Right atrium auricular region (tissue), 2 donors: ENCODE data around the gene FUBP3. TPM values are rescaled to one million over a fixed set of nuclear protein-coding genes. Genes with fewer than 3 reads are reported as not detected.

Experiments used
- DNase-seq: peaks from one replicate; pipeline ENCODE4 v3.0.0-alpha.2; 2019; ENCODE audit warnings: low spot score
- H3K27ac ChIP-seq, 2 donors: fragments of 200-600 bp; sonication (generic); 1 replicate in 1 of 2; 2 replicates in 1 of 2; pipeline ENCODE4 v1.5.1; 2016 to 2019
- H3K27me3 ChIP-seq, 2 donors: fragments of 200-600 bp; sonication (generic); one replicate each; pipeline versions ENCODE4 v1.5.1 to v1.6.0; 2017 to 2019
- H3K36me3 ChIP-seq: fragments of 200-600 bp; sonication (generic); one replicate; pipeline ENCODE4 v1.5.1; 2016
- H3K4me1 ChIP-seq, 2 donors: fragments of 200-600 bp; sonication (generic); one replicate each; pipeline versions ENCODE4 v1.5.1 to v1.6.0; 2017 to 2019
- H3K4me3 ChIP-seq, 2 donors: fragments of 200-600 bp; sonication (generic); 1 replicate in 1 of 2; 2 replicates in 1 of 2; pipeline ENCODE4 v1.5.1; 2017 to 2019; ENCODE audit warnings: mild to moderate bottlenecking in 1 of 2, moderate library complexity in 1 of 2
- H3K9me3 ChIP-seq, 2 donors: fragments of 200-600 bp; sonication (generic); one replicate each; pipeline ENCODE4 v1.5.1; 2019
- total RNA-seq, 2 donors: library from RNA; depleted of rRNA; stranded (reverse); fragments of >200 nt; gene quantifications; one replicate each; pipeline ENCODE4 v1.1.0, GENCODE V29; 2016
- TF ChIP-seq, protein P1 (sequence below), 2 donors: fragments of 200-600 bp; sonication (generic); IDR thresholded peaks; one replicate each; pipeline ENCODE4 v1.5.1; 2019; ENCODE audit warnings: antibody characterized with exemption in 2 of 2

Gene FUBP3
- total RNA-seq, 2 donors from 2014 or later, result 21.1 to 24.8 TPM

DNA sequence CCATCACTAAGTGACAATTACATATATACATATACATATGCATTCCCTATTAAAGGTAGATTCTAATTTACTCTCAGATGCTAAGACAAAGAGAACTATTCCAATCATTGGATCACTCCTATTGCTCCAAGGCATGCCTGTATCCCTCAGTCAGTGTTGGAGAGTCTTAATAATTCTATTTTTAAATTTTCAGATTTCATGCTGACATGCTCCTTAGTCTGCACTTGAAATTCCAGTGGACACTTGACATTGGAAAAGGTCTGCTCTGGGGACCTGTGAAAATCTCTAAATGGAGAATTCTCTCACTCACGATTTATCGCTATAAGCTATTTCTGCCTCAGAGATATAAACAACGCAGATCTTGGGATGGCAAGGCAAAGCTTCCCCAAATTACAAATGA is 3.9 kb upstream of the FUBP3 start:
- no peaks in the 10 kb centered on the region for H3K27me3 ChIP-seq
- H3K27ac ChIP-seq, result peak overlapping the region; percentile 46 to 78
- TF ChIP-seq, protein P1, sequence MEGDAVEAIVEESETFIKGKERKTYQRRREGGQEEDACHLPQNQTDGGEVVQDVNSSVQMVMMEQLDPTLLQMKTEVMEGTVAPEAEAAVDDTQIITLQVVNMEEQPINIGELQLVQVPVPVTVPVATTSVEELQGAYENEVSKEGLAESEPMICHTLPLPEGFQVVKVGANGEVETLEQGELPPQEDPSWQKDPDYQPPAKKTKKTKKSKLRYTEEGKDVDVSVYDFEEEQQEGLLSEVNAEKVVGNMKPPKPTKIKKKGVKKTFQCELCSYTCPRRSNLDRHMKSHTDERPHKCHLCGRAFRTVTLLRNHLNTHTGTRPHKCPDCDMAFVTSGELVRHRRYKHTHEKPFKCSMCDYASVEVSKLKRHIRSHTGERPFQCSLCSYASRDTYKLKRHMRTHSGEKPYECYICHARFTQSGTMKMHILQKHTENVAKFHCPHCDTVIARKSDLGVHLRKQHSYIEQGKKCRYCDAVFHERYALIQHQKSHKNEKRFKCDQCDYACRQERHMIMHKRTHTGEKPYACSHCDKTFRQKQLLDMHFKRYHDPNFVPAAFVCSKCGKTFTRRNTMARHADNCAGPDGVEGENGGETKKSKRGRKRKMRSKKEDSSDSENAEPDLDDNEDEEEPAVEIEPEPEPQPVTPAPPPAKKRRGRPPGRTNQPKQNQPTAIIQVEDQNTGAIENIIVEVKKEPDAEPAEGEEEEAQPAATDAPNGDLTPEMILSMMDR (IDR thresholded peaks at IDR 0.05), result no peak
- no peaks in the 10 kb centered on the region for H3K36me3 ChIP-seq
- no peak for DNase-seq
- H3K4me3 ChIP-seq, result no peak overlapping the region
- peaks cover 0 to 16% of the 10 kb centered on the region in 2 donors for H3K4me1 ChIP-seq
- no peaks in the 10 kb centered on the region for H3K9me3 ChIP-seq

DNA sequence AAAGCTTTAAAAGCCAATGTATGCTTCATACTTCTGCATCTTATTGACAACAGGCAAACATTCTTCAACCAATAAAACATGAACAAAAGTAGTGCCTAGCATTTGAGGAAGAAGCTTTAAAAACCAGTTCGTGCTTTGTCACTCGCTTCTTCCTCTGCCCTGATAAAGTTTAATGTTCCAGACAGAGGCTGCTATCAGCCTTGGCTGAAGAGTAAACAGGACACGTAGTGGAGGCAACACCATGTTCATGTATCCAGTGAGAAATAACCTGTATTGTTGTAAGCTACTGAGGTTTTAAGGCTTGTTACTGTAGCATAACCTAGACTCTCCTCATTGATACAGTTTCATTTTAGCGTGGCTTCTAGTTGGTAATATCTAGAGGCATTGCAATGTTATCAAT is 3.2 kb upstream of the FUBP3 start:
- no peaks in the 10 kb centered on the region for H3K27me3 ChIP-seq
- no peak for DNase-seq
- peaks cover 0 to 22% of the 10 kb centered on the region in 2 donors for H3K4me1 ChIP-seq
- no peaks in the 10 kb centered on the region for H3K36me3 ChIP-seq
- H3K27ac ChIP-seq, result peak overlapping the region; percentile 46 to 78
- H3K4me3 ChIP-seq, result no peak overlapping the region
- no peaks in the 10 kb centered on the region for H3K9me3 ChIP-seq
- TF ChIP-seq, protein P1 (IDR thresholded peaks at IDR 0.05), result no peak

DNA sequence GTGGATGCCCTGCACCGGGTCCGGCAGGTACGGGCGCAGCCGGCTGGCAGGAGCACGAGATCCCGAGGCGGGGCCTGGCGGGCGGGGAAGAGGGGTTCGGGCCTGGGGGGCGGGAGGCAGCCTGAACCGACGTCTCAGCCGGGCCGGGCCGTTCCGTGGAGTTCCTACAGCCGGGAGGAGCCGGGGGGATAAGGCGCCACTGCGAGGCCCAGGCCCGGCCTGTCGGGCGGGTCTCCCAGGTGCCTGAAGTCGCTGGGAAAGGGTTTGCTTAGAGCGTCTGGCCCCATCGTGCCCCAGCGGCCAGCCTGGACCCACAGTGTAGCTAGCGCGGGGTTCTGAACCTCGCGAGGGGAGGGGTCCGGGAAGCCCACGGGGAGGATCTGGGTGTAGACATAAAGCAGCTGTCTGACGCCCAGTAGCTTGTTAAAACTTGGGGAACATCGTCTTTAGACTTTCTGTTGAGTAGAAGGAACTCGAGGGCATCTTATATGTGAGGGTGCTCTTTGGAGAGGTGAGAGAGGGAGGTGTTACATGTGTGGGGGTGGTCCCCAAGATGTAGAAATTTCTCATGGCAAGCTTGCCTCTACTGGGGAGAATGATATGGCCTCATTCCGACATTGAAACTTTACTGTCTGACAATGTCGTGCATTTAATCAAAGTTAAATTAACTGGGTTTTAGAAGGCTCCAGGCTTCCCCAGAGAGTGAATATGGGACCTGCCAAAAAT is 524 bp downstream of the FUBP3 start:
- Histone ChIP-seq H3K4me1 (peaks cover 0 to 37% of the 10 kb centered on the region in 2 donors), H3K9me3 (no peaks in the 10 kb centered on the region), H3K4me3 (peak overlapping the region; percentile 98 to 100), H3K27ac (peak overlapping the region; percentile 90 to 98), H3K36me3 (no peaks in the 10 kb centered on the region), H3K27me3 (no peaks in the 10 kb centered on the region)
- DNase-seq, result no peak
- TF ChIP-seq, protein P1 (IDR thresholded peaks at IDR 0.05), result no peak

DNA sequence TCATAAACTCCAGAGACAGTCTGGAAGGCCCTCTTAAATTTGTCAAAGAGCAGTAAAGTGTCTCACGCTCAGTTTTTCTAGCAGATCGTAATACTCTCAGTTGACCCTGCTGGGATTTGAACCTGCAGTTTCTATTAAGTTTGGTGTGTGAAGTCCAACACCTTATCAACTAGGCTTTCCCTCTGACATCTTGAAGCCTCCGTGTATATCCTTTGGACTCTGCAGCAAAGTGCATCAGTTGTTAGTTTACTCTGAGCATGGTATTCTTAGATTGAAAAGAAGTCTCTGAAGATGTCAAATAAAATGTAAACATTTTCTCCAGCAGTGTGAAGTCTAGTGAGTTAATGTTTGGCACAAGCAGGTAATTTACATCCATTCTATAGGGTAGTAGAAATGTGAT is 2.4 kb downstream of the FUBP3 start:
- Histone ChIP-seq H3K4me3 (no peak overlapping the region), H3K27me3 (no peaks in the 10 kb centered on the region), H3K27ac (no peak overlapping the region), H3K9me3 (no peaks in the 10 kb centered on the region), H3K36me3 (no peaks in the 10 kb centered on the region), H3K4me1 (peaks cover 0 to 37% of the 10 kb centered on the region in 2 donors)
- DNase-seq, result no peak
- TF ChIP-seq, protein P1 (IDR thresholded peaks at IDR 0.05), result no peak

DNA sequence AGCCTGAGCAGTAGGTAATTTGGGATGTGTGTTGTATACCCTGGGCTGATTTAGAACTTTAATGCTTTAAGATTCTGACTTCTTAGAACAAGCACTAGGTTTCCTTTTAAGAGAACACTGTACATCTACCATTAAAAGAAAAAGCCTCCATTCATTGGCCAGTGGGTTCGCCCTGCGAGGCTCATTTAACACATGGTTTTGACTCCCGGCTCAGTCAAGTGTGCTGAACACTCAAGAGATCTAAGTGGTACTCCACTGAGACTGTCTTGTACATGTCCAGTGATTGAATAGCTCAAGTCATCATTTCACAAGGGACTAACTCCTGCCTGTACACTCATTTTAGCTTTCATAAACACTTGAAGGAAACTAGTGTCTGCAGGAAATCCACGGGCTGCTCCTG is 3.9 kb downstream of the FUBP3 start:
- Histone ChIP-seq H3K27me3 (no peaks in the 10 kb centered on the region), H3K4me3 (no peak overlapping the region), H3K36me3 (no peaks in the 10 kb centered on the region), H3K9me3 (no peaks in the 10 kb centered on the region), H3K4me1 (peaks cover 0 to 36% of the 10 kb centered on the region in 2 donors), H3K27ac (no peak overlapping the region)
- TF ChIP-seq, protein P1 (IDR thresholded peaks at IDR 0.05), result no peak
- DNase-seq, result no peak

DNA sequence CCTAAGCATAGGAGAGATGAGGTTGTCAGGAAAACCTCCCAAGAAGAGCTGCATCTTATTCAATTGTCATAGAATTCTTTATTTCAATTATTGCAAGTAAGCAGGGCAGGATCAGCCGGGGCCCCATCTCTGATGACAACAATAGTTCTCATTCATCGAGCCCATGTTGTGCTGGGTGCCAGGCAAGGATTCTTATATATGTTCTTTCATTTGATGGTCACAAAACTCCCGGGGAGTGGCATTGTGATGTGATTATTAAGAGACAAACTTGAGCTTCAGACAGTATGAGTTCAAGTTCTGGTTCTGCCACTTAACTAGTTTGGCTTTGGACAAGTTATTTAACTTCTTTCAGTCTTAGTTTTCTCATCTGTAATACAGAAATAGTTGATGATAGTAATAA is 8.5 kb downstream of the FUBP3 start:
- H3K4me3 ChIP-seq, result no peak overlapping the region
- no peaks in the 10 kb centered on the region for H3K27me3 ChIP-seq
- TF ChIP-seq, protein P1 (IDR thresholded peaks at IDR 0.05), result no peak
- DNase-seq, result no peak
- H3K36me3 ChIP-seq, result no peaks in the 10 kb centered on the region
- no peak overlapping the region for H3K27ac ChIP-seq
- H3K4me1 ChIP-seq, result peaks cover 0 to 26% of the 10 kb centered on the region in 2 donors
- no peaks in the 10 kb centered on the region for H3K9me3 ChIP-seq
